ENCODE data around the gene LRRC23. TPM values are rescaled to one million over a fixed set of nuclear protein-coding genes. Genes with fewer than 3 reads are reported as not detected.

LRRC23 gene
- total and polyA plus RNA-seq, 9 of the 15 experiments (the other 6 are each of a cell fraction or from before 2014, with no cell fraction given): 2.2 to 7.0 (median 3.0) TPM

GRCh38 chr12:6944381-6945186 lies 40.0 kb downstream of the LRRC23 start (continued):
- TF ChIP-seq ZNF12 (CRISPR knock-in tag; IDR thresholded peaks at IDR 0.05): no peak
- TF ChIP-seq DEAF1 (CRISPR knock-in tag; IDR thresholded peaks at IDR 0.05): peak; percentile 83
- TF ChIP-seq, protein P1, sequence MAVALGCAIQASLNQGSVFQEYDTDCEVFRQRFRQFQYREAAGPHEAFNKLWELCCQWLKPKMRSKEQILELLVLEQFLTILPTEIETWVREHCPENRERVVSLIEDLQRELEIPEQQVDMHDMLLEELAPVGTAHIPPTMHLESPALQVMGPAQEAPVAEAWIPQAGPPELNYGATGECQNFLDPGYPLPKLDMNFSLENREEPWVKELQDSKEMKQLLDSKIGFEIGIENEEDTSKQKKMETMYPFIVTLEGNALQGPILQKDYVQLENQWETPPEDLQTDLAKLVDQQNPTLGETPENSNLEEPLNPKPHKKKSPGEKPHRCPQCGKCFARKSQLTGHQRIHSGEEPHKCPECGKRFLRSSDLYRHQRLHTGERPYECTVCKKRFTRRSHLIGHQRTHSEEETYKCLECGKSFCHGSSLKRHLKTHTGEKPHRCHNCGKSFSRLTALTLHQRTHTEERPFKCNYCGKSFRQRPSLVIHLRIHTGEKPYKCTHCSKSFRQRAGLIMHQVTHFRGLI (CRISPR knock-in tag; IDR thresholded peaks at IDR 0.05): no peak
- TF ChIP-seq ZNF175 (CRISPR knock-in tag; IDR thresholded peaks at IDR 0.05; ENCODE audit: low read depth): no peak
- no peak for TF ChIP-seq SMARCE1 (IDR thresholded peaks at IDR 0.05)
- TF ChIP-seq KLF16 (IDR thresholded peaks at IDR 0.05): 0 out of 2 replicates have a peak, but pooled peaks have one; percentile 24
- peak; percentile 96 for TF ChIP-seq TAF15 (IDR thresholded peaks at IDR 0.05; ENCODE audit: low read depth, low read length)
- TF ChIP-seq ZNF311 (CRISPR knock-in tag; IDR thresholded peaks at IDR 0.05): no peak
- 0 out of 2 replicates have a peak, but pooled peaks have one; percentile 53 for TF ChIP-seq JUN (IDR thresholded peaks at IDR 0.05; ENCODE audit: borderline replicate concordance, low read depth, low read length)
- TF ChIP-seq JUN (CRISPR knock-in tag; IDR thresholded peaks at IDR 0.05; ENCODE audit: borderline replicate concordance): no peak
- no peak for TF ChIP-seq TFAM (CRISPR knock-in tag; conservative IDR thresholded peaks at IDR 0.05)
- no peak for TF ChIP-seq KDM4B (IDR thresholded peaks at IDR 0.05; ENCODE audit: borderline replicate concordance in 2 of 2, low read depth in 1 of 2)
- TF ChIP-seq STAG1 (CRISPR knock-in tag; IDR thresholded peaks at IDR 0.05; ENCODE audit: borderline replicate concordance): peak; percentile 28; the same call in 1 of the 2 replicates
- TF ChIP-seq HNRNPH1 (optimal IDR thresholded peaks at IDR 0.05; ENCODE audit: low read depth, low read length): no peak
- no peak for TF ChIP-seq PHF20 (IDR thresholded peaks at IDR 0.05; ENCODE audit: partially characterized antibody)
- no peak for TF ChIP-seq ZBTB34 (CRISPR knock-in tag; IDR thresholded peaks at IDR 0.05)
- TF ChIP-seq RREB1 (CRISPR knock-in tag; IDR thresholded peaks at IDR 0.05): no peak
